NK-92 (cell line): Measurements from ENCODE around the gene NDUFA3.

Source experiments
- DNase-seq: peaks from one replicate; lab custom pipeline; 2025; ENCODE audit not compliant: unreplicated experiment; lab: John Stamatoyannopoulos, UW

The NDUFA3 gene

GRCh38 chr19:54137699-54138488 is 35.2 kb downstream of the NDUFA3 start, which contains the start of gene CNOT3:
TSS of gene CNOT3 (plus strand) at chr19:54137762. CDS start at chr19:54142979, 5,217 bp downstream.
- DNase-seq: no peak

GRCh38 chr19:54138489-54139256 is 36.0 kb downstream of the NDUFA3 start:
- no peak for DNase-seq

- DNase-seq: no peak
Observed at GRCh38 chr19:54141356-54141755, 38.7 kb downstream of the NDUFA3 start.

GRCh38 chr19:54142166-54142780 is 39.6 kb downstream of the NDUFA3 start:
- no peak for DNase-seq

GRCh38 chr19:54145541-54146158 is 43.0 kb downstream of the NDUFA3 start:
- no peak for DNase-seq

GRCh38 chr19:54147676-54148075 is 45.0 kb downstream of the NDUFA3 start:
- DNase-seq: no peak

- no peak for DNase-seq
Observed at GRCh38 chr19:54148158-54148557, 45.5 kb downstream of the NDUFA3 start.

- no peak for DNase-seq
Observed at GRCh38 chr19:54149021-54149812, 46.6 kb downstream of the NDUFA3 start.

GRCh38 chr19:54151362-54152035 is 48.8 kb downstream of the NDUFA3 start:
- no peak for DNase-seq

- DNase-seq: no peak
Observed at GRCh38 chr19:54152267-54152666, 49.6 kb downstream of the NDUFA3 start.

- no peak for DNase-seq
Observed at GRCh38 chr19:54152878-54153524, 50.3 kb downstream of the NDUFA3 start.

- no peak for DNase-seq
Observed at GRCh38 chr19:54153731-54154326, 51.2 kb downstream of the NDUFA3 start.

- no peak for DNase-seq
Observed at GRCh38 chr19:54154603-54155345, 52.1 kb downstream of the NDUFA3 start.

- no peak for DNase-seq
Observed at GRCh38 chr19:54155694-54156093, 53.0 kb downstream of the NDUFA3 start.

- no peak for DNase-seq
Observed at GRCh38 chr19:54156490-54156889, 53.8 kb downstream of the NDUFA3 start.

- DNase-seq: no peak
Observed at GRCh38 chr19:54156953-54157352, 54.3 kb downstream of the NDUFA3 start.
